DND-41 (cell line): Measurements from ENCODE around the gene CLEC20A.

Experiments
- ATAC-seq: fragments of 200-7000 bp; cut with Tn5 transposase; 3 replicates; pipeline ENCODE4 v1.9.1; 2021; ENCODE audit warnings: low read depth; ENCODE audit not compliant: insufficient read depth
- DNase-seq: peaks from one replicate; pipeline ENCODE4 v3.0.0-alpha.2; 2020
- H2AFZ ChIP-seq: 2 replicates; pipeline ENCODE4 v1.6.0; 2012; ENCODE audit warnings: low read depth, low read length
- H3K27ac ChIP-seq: 2 replicates; pipeline ENCODE4 v1.5.1; 2012; ENCODE audit warnings: low read length, inconsistent platforms
- H3K27me3 ChIP-seq: fragments of 200-600 bp; sonication (generic); 2 replicates; pipeline ENCODE4 v1.6.0; 2012; ENCODE audit warnings: low read length, mild to moderate bottlenecking, inconsistent platforms; ENCODE audit not compliant: insufficient read depth, poor library complexity
- H3K36me3 ChIP-seq: 2 replicates; pipeline ENCODE4 v1.5.1; 2012; ENCODE audit warnings: low read length, inconsistent platforms; ENCODE audit not compliant: insufficient read depth
- H3K4me1 ChIP-seq: 2 replicates; pipeline ENCODE4 v1.5.1; 2012; ENCODE audit warnings: mild to moderate bottlenecking, low read length; ENCODE audit not compliant: insufficient read depth
- H3K4me2 ChIP-seq: 2 replicates; pipeline ENCODE4 v1.6.0; 2012; ENCODE audit warnings: mild to moderate bottlenecking, moderate library complexity, low read length, inconsistent platforms; ENCODE audit not compliant: insufficient read depth
- H3K4me3 ChIP-seq, 2 experiments: fragments of 200-600 bp in 1 of 2; shearing (Covaris generic) in 1 of 2; 2 replicates each; pipeline ENCODE4 v1.5.1; 2012 to 2016; ENCODE audit warnings: inconsistent platforms in 2 of 2, low read length in 2 of 2, mild to moderate bottlenecking in 2 of 2, low read depth in 1 of 2, moderate library complexity in 1 of 2
- H3K79me2 ChIP-seq: 2 replicates; pipeline ENCODE4 v1.6.0; 2012; ENCODE audit warnings: low read length, inconsistent platforms; ENCODE audit not compliant: insufficient read depth
- H3K9ac ChIP-seq: 2 replicates; pipeline ENCODE4 v1.6.0; 2012; ENCODE audit warnings: low read depth, mild to moderate bottlenecking, inconsistent platforms, low read length, moderate library complexity
- H3K9me3 ChIP-seq: 2 replicates; pipeline ENCODE4 v1.5.1; 2012; ENCODE audit warnings: low read length, moderate library complexity, mild to moderate bottlenecking, inconsistent platforms; ENCODE audit not compliant: insufficient read depth, severe bottlenecking
- H4K20me1 ChIP-seq: 2 replicates; pipeline ENCODE4 v1.6.0; 2012; ENCODE audit warnings: low read length; ENCODE audit not compliant: insufficient read depth
- CTCF ChIP-seq: IDR thresholded peaks from 2 replicates; pipeline ENCODE4 v1.5.1; 2012; ENCODE audit warnings: borderline replicate concordance, low read length, moderate library complexity, mild to moderate bottlenecking; ENCODE audit not compliant: poor library complexity, severe bottlenecking; ENCODE audit errors: extremely low read depth
- EZH2 ChIP-seq: IDR thresholded peaks from 3 replicates; pipeline ENCODE4 v1.6.1; 2012; ENCODE audit warnings: borderline replicate concordance, low read depth, mild to moderate bottlenecking, moderate library complexity, low read length, inconsistent platforms; ENCODE audit not compliant: severe bottlenecking

CLEC20A gene

DNA sequence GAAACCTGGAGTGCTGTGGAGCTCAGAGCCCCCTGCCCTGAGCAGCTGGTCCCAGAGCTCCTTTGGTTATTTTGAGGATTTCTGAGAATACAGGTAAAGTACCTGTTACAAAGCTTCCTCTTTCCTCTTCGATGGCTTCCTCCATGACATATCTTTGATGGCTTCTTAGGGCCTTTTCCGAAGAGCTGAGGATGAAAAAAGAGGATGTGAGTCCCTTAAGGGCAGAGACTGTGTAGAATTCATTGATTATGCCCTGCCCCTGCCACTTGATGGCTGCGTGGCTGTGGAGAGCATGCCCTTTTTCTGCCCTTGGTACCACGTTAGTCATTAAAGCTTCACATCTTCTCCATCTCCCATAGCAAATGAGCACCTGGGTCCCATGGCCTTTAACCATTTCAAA lies 30.4 kb upstream of the CLEC20A start:
- no peak overlapping the region for H3K4me2 ChIP-seq
- no peaks in the 10 kb centered on the region for H3K36me3 ChIP-seq
- no peak overlapping the region for H2AFZ ChIP-seq
- DNase-seq (no peak), ATAC-seq (no peak)
- no peaks in the 10 kb centered on the region for H3K27me3 ChIP-seq
- H3K9ac ChIP-seq, result no peak overlapping the region
- H3K27ac ChIP-seq, result no peak overlapping the region
- TF ChIP-seq CTCF, result no peak
- no peaks in the 10 kb centered on the region for H3K9me3 ChIP-seq
- H3K79me2 ChIP-seq, result no peaks in the 10 kb centered on the region
- no peak overlapping the region for H3K4me3 ChIP-seq
- H3K4me1 ChIP-seq, result peaks cover 3% of the 10 kb centered on the region
- no peaks in the 10 kb centered on the region for H4K20me1 ChIP-seq

DNA sequence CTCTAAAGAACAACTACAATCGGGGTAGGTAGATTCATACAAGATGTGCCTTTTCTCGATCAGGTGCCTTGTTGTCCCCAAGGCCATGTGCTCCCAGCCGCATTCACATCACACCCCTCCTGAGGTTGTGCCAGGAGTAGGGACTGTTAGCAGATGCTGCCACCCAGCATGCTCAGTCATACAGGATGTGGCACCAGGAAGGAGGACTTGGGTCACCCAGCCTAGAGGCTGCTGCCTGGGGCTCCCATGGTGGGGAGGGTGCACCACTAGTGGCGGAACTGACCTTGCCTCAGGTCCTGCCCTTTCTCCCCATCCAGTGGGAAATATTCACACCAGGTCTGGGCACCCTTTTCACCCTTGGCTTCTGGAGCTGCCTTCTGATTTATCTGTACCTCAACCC lies 24.5 kb upstream of the CLEC20A start:
- peaks cover 8% of the 10 kb centered on the region for H3K27me3 ChIP-seq
- ATAC-seq, result no peak

DNA sequence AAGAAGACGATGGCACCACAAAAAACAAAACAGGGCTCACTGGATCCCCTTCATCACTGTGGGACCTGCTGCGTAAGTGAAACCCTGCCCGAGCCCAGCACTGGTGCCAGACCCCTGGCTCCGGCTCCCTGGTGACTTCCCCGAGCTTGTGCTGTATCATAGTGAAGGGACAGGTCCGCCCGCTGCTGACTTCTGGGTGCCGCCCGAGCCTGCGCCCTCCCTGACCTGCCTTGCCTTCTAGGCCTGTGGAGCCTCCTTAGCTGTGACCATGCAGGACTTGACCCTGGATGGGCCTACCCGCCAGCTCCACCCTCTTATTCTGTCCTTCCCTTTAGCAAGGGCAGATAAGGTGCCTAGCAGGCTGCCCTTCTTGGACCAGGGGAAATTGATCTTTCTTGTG lies 24.0 kb upstream of the CLEC20A start:
- Histone ChIP-seq H3K36me3 (no peaks in the 10 kb centered on the region), H3K4me1 (no peaks in the 10 kb centered on the region), H3K9ac (no peak overlapping the region), H3K79me2 (no peaks in the 10 kb centered on the region), H3K27me3 (peaks cover 8% of the 10 kb centered on the region), H2AFZ (no peak overlapping the region), H4K20me1 (no peaks in the 10 kb centered on the region), H3K4me2 (no peak overlapping the region), H3K27ac (no peak overlapping the region), H3K9me3 (no peaks in the 10 kb centered on the region), H3K4me3 (no peak overlapping the region)
- DNase-seq (no peak), ATAC-seq (no peak)
- TF ChIP-seq CTCF, result no peak
- no peak for TF ChIP-seq EZH2

More for the DNA sequence above, 24.5 kb upstream of the CLEC20A start:
- Histone ChIP-seq H4K20me1 (no peaks in the 10 kb centered on the region), H3K4me2 (no peak overlapping the region), H3K9me3 (no peaks in the 10 kb centered on the region), H3K27ac (no peak overlapping the region), H2AFZ (no peak overlapping the region), H3K4me3 (no peak overlapping the region), H3K79me2 (no peaks in the 10 kb centered on the region), H3K36me3 (no peaks in the 10 kb centered on the region), H3K9ac (no peak overlapping the region), H3K4me1 (no peaks in the 10 kb centered on the region)
- DNase-seq, result no peak
- TF ChIP-seq EZH2, result no peak
- no peak for TF ChIP-seq CTCF

- H3K4me1 ChIP-seq, result no peaks in the 10 kb centered on the region
- no peak for TF ChIP-seq EZH2
- no peak for TF ChIP-seq CTCF
- H3K4me2 ChIP-seq, result no peak overlapping the region
- H3K27ac ChIP-seq, result no peak overlapping the region
- no peaks in the 10 kb centered on the region for H3K79me2 ChIP-seq
- no peaks in the 10 kb centered on the region for H4K20me1 ChIP-seq
- DNase-seq, result no peak
- no peak overlapping the region for H2AFZ ChIP-seq
- H3K4me3 ChIP-seq, result no peak overlapping the region
- no peak overlapping the region for H3K9ac ChIP-seq
- no peaks in the 10 kb centered on the region for H3K36me3 ChIP-seq
- no peak for ATAC-seq
- no peaks in the 10 kb centered on the region for H3K9me3 ChIP-seq
- peaks cover 8% of the 10 kb centered on the region for H3K27me3 ChIP-seq
Observed at GRCh38 chr1:178518894-178519293, 22.1 kb upstream of the CLEC20A start.
